Pancreas (tissue), 10 donors: ENCODE measurements around the gene NDUFS8. TPM values are rescaled to one million over a fixed set of nuclear protein-coding genes. Genes with fewer than 3 reads are reported as not detected.

Experiments used
- ATAC-seq, 4 donors: fragments of 200-7000 bp; cut with Tn5 transposase; one replicate each; pipeline versions ENCODE4 v1.8.0 to v1.9.1; 2020; ENCODE audit warnings: mild to moderate bottlenecking in 4 of 4, moderate library complexity in 4 of 4
- DNase-seq, 6 donors: peaks; one replicate each; pipeline ENCODE4 v3.0.0-alpha.2; 2020
- FAIRE-seq: peaks from 2 replicates; lab custom pipeline; 2012; peaks lifted over from hg19 to GRCh38; lab: Jason Lieb, UNC
- H3K27ac ChIP-seq, 4 donors: fragments of 200-600 bp; sonication (generic); 1 replicate in 3 of 4; 2 replicates in 1 of 4; pipeline versions ENCODE4 v1.5.0 to v1.8.0; 2020
- H3K27me3 ChIP-seq, 4 donors: fragments of 200-600 bp; one replicate each; pipeline ENCODE4 v1.8.0; 2021
- H3K36me3 ChIP-seq, 3 donors: fragments of 200-600 bp; sonication (generic) in 1 of 3; one replicate each; pipeline versions ENCODE4 v1.5.0 to v1.8.0; 2020 to 2021
- H3K4me1 ChIP-seq, 3 donors: fragments of 200-600 bp; one replicate each; pipeline ENCODE4 v1.8.0; 2021
- H3K4me3 ChIP-seq, 4 donors: fragments of 200-600 bp; sonication (generic) in 2 of 4; one replicate each; pipeline versions ENCODE4 v1.5.0 to v1.8.0; 2020 to 2021
- H3K9me3 ChIP-seq, 4 donors: fragments of 200-600 bp; one replicate each; pipeline ENCODE4 v1.8.0; 2021
- WGBS, 2 donors: extraction: QIAGEN DNeasy Blood & Tissue Kit; methylation state at CpG; one replicate each; pipeline ENCODE4 v1.1.7; 2013; 5-methylcytosine and 5-hydroxymethylcytosine counted together
- intact Hi-C, 3 donors: fragments of 100-400 bp; cut with DNase I; formaldehyde crosslinking; loops; one replicate each; pipeline versions ENCODE4 v1.11.1 to v1.14.2; 2022
- polyA plus RNA-seq, 2 donors: library from polyadenylated mRNA; stranded (reverse); fragments of 200-250 nt; gene quantifications; one replicate each; pipeline ENCODE4 v1.2.3, GENCODE V29; 2013
- total RNA-seq, 6 donors: library from RNA; stranded (reverse); fragmentation: NEBNext Ultra II Directional in 4 of 6; extraction: Animal tissue kit (Norgen Biotek cat#: 25700) in 4 of 6; gene quantifications; one replicate each; pipeline versions ENCODE4 v1.2.1 to v1.2.4, GENCODE V29; 2021 to 2023
- TF ChIP-seq, protein P1 (sequence below), 4 donors: fragments of 200-600 bp; sonication (generic) in 3 of 4; IDR thresholded peaks; one replicate each; pipeline versions ENCODE4 v1.5.0 to v1.8.0; 2021; ENCODE audit warnings: antibody characterized with exemption in 4 of 4
- donor health status: healthy with polysubstance abuse.
- donor health status: DM: no; HTN: no; CAD: no; lungs with moderate emphysema.
- donor health status: DM: no; HTN: no; CAD: no.
- donor health status: control.
- donor health status: control.
- donor health status: Bipolar disorder and iron deficiency.
- donor health status: DM: yes; HTN: yes; CAD: no.
- donor health status: DM: no; HTN: no; CAD: no.
- donor health status: DM: no; HTN: no; CAD: no.
- donor health status: DM: yes; HTN: yes; CAD: no.

Gene NDUFS8
- total and polyA plus RNA-seq, 8 donors, result 43.6 to 121 (median 61.8) TPM

- intact Hi-C loops, result no loop called here
- H3K4me1 ChIP-seq, result peaks cover 21 to 39% (median 31%) of the 10 kb centered on the region in 3 donors
- 45 to 47% methylated on average over 20 of the region's 20 CpGs for WGBS, 2 donors
- H3K4me3 ChIP-seq, result peak overlapping the region in 2 of 4 donors; percentile 57 to 70
- peak in 5 of 6 donors; percentile 71 to 83 (median 77) for DNase-seq
- TF ChIP-seq, protein P1, sequence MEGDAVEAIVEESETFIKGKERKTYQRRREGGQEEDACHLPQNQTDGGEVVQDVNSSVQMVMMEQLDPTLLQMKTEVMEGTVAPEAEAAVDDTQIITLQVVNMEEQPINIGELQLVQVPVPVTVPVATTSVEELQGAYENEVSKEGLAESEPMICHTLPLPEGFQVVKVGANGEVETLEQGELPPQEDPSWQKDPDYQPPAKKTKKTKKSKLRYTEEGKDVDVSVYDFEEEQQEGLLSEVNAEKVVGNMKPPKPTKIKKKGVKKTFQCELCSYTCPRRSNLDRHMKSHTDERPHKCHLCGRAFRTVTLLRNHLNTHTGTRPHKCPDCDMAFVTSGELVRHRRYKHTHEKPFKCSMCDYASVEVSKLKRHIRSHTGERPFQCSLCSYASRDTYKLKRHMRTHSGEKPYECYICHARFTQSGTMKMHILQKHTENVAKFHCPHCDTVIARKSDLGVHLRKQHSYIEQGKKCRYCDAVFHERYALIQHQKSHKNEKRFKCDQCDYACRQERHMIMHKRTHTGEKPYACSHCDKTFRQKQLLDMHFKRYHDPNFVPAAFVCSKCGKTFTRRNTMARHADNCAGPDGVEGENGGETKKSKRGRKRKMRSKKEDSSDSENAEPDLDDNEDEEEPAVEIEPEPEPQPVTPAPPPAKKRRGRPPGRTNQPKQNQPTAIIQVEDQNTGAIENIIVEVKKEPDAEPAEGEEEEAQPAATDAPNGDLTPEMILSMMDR (IDR thresholded peaks at IDR 0.05), result no peak
- H3K9me3 ChIP-seq, result no peaks in the 10 kb centered on the region
- peak in 2 of 4 donors; percentile 9 to 15 for ATAC-seq
- FAIRE-seq, result no peak
- peak overlapping the region; percentile 89 to 95 (median 92) for H3K27ac ChIP-seq
- H3K36me3 ChIP-seq, result peaks cover 0 to 4% (median 0%) of the 10 kb centered on the region in 3 donors
- H3K27me3 ChIP-seq, result no peaks in the 10 kb centered on the region
Observed at GRCh38 chr11:68037411-68038225, 7.1 kb downstream of the NDUFS8 start.

DNA sequence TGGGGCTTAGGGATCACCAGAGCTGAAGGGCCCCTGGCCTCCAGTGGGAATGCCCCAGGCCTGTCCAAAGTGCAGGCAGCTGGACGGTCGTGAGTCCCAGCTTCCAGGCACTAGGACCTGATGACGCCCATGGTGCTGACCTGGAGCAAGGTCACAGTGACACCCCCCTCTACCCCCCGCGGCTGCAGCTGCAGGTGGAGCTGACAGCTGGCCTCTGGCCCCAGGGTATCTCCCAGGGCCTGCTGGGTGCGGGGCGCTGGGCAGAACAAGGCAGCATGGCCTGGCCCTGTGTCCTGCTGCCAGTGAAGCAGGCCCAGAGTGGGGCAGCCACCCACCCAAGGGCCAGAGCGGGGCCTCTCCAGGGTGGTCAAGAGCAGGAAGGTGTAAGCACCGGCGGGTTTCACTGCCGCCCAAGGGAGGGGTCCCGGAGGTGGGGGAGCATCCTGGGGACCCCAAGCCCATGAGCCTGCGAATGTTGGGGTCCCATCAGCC is 7.8 kb downstream of the NDUFS8 start:
- Histone ChIP-seq H3K4me1 (peaks cover 21 to 41% (median 38%) of the 10 kb centered on the region in 3 donors), H3K27me3 (no peaks in the 10 kb centered on the region), H3K36me3 (peaks cover 0 to 4% (median 0%) of the 10 kb centered on the region in 3 donors), H3K27ac (peak overlapping the region; percentile 89 to 95 (median 92)), H3K9me3 (no peaks in the 10 kb centered on the region), H3K4me3 (peak overlapping the region in 3 of 4 donors; percentile 39 to 70 (median 57))
- ATAC-seq (peak; percentile 62 to 65 (median 65)), DNase-seq (peak; percentile 83 to 97 (median 93)), FAIRE-seq (no peak)
- WGBS, 2 donors, result 12 to 14% methylated on average over 12 to 13 of the region's 13 CpGs
- TF ChIP-seq, protein P1 (IDR thresholded peaks at IDR 0.05), result no peak
- intact Hi-C loops, result no loop called here

- 3% methylated on average over 47 to 51 of the region's 51 CpGs for WGBS, 2 donors
- TF ChIP-seq, protein P1 (IDR thresholded peaks at IDR 0.05), result no peak
- H3K4me1 ChIP-seq, result peaks cover 21 to 42% (median 37%) of the 10 kb centered on the region in 3 donors
Observed at GRCh38 chr11:68038718-68039525, 8.4 kb downstream of the NDUFS8 start, which contains the start of gene TCIRG1. TCIRG1 (plus strand) TSS chr11:68039025; CDS start chr11:68041272, 2,247 bp downstream.

GRCh38 chr11:68039526-68040086 is 9.1 kb downstream of the NDUFS8 start:
- peak in 2 of 4 donors; percentile 0 to 3 for ATAC-seq
- Histone ChIP-seq H3K27me3 (no peaks in the 10 kb centered on the region), H3K4me1 (peaks cover 21 to 45% (median 37%) of the 10 kb centered on the region in 3 donors), H3K9me3 (no peaks in the 10 kb centered on the region), H3K27ac (peak overlapping the region; percentile 89 to 95 (median 92)), H3K4me3 (peak overlapping the region; percentile 39 to 72 (median 64)), H3K36me3 (peaks cover 0 to under 1% (median 0%) of the 10 kb centered on the region in 3 donors)
- TF ChIP-seq, protein P1 (IDR thresholded peaks at IDR 0.05), result no peak
- intact Hi-C loops, result loop anchor here in 1 of 3 donors (10.0 kb wide), 1 partner anchor 165 kb away; no protein-coding TSS in a partner anchor
- no peak for FAIRE-seq
- peak in 5 of 6 donors; percentile 52 to 77 (median 60) for DNase-seq
- 17 to 21% methylated on average over 8 to 10 of the region's 10 CpGs for WGBS, 2 donors

More at GRCh38 chr11:68038718-68039525, 8.4 kb downstream of the NDUFS8 start, which contains the start of gene TCIRG1:
- Histone ChIP-seq H3K27me3 (no peaks in the 10 kb centered on the region), H3K36me3 (no peaks in the 10 kb centered on the region), H3K9me3 (no peaks in the 10 kb centered on the region), H3K27ac (peak within 1 kb of the TSS; percentile 89 to 95 (median 92)), H3K4me3 (peak within 1 kb of the TSS; percentile 39 to 72 (median 64))
- peak; percentile 74 to 83 (median 77) for ATAC-seq
- intact Hi-C loops, result no loop called here
- FAIRE-seq, result no peak
- peak; percentile 87 to 95 (median 91) for DNase-seq
